CD4-positive, alpha-beta T cell treated with Interferon gamma for 1 hour (primary cell): ENCODE data around the gene STPG3.

Experiments
- DNase-seq: peaks from one replicate; pipeline ENCODE4 v3.0.0-alpha.2; 2020

The STPG3 gene

DNA sequence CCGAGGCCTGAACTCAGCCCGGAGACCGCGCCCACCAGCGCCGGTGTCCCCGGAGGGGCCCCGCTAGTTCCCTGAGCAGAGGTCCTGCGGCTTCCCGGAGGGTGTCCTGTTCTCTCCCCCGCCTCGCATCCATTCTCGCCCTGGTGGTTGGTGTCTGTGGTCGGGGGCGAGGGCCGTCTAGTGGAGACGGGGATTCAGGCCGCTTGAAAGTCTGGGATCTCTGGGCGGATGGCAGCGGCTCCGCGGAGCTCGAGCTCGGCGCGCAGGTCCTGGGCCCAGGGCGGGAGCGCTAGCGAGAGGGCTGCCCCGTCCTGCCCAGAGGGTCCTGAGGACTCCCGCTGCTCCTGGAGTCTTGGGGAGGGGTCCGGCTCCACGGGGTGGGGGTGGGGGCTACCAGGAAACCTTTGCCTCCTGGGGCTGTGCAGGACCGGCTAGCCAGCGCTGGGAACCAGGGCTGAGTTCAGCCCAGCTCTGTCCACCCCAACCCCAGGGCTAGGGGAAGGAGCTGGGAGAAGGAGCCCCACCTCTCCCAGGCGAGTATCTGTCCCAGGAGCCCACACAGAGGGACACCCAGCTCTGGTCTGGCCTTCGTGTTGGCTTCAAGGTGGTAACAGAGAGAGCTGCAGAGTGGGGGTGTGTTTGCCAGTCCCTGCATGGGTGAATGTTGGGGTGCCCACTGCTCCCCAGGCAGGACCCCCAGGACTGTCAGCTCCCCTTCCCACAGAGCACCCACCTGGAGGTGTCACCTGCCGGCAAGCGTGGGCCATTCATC lies 30.4 kb downstream of the STPG3 start:
- no peak for DNase-seq

DNA sequence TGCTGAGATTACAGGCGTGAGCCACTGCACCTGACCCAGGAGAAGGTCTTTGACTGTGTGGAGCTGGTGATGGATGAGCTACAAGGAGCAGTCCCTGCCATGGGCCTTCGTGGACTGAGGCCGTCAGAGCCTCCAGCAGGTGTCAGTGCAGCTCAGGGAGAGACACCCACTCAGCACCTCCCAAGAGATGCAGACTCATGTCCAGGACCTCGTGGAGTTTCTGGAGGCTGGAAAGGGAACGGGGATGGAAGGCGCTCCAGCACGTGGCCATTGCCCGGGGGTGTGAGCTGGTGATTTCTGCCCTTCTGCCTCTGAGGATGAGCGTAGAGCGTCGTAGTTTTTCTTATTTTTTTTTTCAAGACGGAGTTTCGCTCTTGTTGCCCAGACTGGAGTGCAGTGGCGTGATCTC lies 35.9 kb downstream of the STPG3 start:
- DNase-seq = no peak

DNA sequence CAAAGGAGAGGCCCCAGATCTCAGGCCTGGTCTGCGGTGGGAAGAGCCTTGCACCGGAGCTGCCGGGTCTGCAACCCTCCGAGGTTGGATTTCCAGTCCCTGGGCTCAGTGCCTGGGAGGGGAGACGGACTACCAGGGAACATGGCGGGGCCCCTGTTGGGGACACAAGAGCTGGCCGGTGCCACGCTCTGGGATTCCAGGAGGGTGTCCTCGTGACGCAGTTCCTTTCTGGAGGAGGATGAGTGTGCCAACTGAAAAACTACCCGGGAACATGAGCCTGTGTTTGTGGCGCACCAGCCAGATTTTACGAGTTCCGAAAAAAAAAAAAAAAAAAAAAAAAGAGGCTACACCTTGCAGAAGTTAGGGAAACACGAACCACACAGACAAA lies 42.0 kb downstream of the STPG3 start:
- no peak for DNase-seq

DNA sequence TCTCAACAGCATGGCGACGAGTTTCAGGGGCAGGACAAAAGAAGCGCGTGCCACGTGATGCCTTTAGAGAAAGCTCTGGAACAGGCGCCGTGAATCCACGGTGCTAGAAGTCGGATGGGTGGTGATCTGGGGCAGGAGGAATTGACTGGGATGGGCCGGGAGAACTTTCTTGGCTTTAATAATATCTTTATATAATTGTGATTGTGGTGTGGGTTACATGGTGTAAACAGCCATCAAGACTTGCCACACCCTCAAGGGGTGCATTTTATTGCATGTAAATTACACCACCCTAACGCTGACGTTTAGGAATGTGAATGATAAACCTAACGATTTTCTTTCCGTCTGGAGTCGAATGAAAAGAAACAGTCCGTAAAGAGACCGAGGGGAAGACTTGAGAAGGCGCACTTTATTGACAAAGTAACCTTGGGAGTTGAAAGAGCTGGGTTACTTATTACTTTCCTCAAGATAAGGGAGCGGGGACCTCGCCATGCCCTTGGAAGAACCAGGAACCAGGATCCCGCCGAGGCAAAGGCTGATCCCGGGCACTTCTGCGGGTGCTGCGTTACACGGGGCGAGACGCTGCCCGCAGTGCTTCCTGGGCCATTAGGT lies 42.5 kb downstream of the STPG3 start:
- DNase-seq = no peak

DNA sequence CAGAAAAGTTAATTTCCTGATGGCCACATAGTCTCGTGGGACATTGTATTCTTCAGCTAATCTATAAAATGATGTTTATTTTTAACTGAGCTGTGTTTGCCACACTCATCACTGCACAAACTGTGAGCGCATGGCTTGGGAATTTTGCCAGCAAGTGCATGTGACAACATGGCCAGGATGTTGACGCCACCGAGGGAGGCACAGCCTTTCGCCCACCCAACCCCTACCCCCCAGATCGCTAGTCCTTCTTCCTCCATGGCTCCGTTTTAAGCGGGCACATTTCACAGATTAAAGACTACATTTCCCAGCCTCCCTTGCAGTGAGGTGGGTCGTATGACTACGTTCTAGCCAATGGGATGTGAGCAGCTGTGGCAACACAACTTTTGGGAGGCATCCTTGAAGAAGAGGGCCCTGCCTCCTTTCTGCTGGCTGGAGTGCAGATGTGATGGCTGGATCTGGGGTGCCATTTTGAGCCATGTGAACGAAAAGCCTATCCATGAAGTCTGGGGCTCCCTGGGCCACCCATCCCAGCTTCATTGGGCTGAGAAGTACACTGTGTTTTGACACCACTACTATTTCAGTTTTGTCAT lies 43.1 kb downstream of the STPG3 start:
- DNase-seq = peak; percentile 23

DNA sequence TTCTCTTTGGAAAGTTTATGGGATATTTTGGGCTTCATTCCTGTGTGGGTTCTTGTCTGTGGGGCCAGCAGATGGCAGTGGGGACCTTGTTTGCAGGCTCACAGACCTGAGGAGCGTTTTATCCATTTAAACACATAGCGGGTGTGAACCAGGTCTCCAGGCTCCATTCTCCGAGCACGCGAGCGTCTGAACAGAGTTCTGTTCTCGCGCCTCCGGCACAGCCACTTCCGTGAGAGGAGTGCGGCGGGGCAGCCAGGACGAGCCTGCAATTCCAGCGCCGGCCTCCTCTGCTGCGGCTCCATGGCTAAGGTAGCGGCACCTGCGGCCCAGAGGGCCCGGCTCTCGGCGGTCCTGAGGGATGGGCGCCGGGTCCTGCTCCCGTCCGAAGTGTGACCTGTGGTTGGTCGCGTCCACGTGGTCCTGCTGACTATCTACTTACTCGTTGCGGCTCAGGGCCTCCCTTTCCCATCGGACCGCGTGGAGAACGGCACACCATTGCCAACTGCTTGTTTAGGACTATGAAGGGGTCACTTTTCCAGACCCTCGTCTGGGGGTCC lies 43.7 kb downstream of the STPG3 start:
- DNase-seq = no peak

DNA sequence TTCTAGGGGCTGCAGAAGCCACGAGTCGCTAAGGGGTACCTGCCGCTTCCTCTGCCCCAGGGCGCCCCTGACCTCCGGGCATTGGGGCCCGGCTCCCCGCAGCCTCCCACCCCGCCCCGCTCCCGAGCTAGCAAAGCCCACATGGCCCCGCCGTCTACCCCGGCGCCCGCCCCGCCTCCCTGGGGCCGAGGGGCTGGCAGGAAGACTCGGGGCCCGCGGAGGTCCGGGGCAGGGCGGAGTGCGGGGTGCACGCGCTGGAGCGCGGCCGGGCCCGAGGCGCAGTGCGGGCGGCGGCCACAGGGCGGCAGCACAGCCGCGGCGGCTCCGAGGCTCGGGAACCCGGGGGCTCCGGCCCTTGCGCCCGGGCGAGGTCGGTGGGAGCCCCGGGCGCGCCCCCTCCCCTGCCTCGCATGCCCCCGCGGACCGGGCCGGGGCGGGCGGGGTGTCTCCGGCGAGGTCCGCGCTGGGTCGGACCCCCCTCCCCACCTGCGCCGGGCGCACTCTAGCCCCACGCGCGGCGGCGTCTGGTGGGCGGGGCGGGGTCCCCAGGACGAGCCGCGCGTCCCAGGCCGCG lies 44.2 kb downstream of the STPG3 start:
- DNase-seq = peak; percentile 30

DNA sequence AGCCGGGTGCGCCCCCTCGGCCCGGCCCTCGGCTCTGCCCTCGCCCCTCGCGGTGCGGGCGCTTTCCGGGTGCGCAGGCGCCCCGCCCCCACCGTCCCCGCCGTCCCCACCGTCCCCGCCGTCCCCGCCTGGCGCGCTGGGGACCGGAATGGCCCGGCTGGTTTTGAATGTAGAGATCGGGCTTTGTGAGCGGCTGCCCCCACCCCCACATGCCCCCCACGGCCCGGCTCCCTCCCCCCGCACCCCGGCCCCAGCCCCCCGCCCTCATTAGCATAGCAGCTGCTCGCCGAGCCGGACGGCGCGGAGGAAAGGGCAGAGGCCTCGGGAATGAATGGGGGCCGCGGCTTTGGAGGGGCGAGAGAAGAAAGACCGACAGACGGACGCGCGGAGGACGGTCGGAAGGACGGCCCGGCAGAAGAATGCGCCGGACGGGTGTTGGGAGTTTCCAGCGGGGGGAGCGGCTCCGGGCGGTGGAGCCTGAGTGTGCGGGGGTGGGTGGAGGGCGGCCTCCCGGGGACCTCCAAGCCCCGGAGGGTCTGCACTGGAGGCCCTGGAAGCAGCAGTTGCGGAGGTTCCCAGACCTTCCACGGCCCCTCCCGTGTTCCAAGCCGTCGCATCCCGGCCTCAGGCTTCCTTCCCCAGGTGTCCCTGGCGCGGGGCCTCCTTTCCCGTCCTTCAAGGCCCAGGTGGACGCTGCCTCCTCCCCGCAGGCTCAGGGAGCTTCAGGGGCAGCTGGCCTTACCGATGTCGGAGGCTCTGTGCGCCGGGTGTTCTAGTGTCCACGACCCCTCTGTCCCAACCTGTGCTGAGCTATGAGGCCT lies 45.0 kb downstream of the STPG3 start:
- DNase-seq = no peak

DNA sequence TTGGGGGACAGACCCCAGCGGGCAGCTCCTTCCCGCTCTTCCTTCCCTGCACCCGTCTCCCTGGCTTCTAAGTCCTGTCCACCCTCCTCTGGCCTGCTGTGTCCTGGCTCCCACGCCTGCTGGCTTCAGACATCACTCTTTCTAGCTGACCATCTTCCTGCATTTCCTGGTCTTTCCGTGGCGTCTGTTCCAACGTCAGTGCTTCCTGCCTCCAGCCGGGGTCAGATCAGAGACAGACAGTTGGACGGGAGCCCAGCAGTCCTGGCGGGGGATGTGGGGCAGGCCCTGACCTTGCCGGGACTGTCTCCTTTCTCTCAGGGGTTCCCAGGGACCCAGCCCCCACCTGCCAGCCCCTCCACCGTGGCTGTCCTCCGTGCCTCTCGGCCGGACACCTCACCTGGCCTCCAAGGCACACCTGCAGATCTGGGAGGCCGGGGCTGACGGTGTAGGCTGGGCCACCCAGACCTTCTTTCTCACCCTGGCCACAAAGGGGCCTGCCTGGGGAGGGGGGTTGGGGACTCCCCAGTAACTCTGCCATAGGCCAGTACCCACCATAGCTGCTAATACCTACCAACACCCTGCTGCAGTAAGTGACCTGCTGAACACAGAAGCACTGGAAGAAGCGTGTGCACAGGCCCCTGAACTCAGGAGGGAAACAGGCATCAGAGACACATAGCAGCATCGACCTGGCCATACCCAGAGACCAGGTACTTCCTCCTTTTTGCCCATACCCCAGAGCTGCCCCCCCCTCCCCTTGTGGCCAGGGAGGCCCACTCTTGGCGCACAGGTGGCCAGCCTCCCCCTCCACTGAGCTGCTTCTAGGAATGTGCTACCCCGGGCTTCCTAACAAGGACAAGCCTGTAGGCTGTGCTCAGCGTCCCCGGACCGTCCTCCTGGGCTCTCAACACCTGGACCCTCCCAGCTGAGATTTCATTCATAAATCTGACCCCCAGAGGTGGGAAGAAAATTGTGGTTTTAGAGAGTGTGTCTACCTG lies 45.9 kb downstream of the STPG3 start:
- DNase-seq = no peak

DNA sequence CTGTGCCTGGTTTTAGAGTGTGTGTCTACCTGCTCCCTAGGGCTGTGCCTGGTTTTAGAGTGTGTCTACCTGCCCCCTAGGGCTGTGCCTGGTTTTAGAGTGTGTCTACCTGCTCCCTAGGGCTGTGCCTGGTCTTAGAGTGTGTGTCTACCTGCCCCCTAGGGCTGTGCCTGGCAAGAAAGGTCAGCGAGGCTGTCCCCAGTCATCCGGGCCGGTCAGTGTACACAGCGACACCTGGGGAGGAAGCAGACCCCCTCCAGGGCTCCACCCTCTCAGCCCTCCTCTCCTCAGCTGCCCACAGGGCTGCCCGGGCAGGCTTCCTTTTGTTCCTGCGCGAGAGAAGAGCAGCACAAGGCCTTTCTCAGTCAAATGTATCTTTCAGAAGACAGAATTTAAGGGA lies 46.9 kb downstream of the STPG3 start:
- DNase-seq = no peak

DNA sequence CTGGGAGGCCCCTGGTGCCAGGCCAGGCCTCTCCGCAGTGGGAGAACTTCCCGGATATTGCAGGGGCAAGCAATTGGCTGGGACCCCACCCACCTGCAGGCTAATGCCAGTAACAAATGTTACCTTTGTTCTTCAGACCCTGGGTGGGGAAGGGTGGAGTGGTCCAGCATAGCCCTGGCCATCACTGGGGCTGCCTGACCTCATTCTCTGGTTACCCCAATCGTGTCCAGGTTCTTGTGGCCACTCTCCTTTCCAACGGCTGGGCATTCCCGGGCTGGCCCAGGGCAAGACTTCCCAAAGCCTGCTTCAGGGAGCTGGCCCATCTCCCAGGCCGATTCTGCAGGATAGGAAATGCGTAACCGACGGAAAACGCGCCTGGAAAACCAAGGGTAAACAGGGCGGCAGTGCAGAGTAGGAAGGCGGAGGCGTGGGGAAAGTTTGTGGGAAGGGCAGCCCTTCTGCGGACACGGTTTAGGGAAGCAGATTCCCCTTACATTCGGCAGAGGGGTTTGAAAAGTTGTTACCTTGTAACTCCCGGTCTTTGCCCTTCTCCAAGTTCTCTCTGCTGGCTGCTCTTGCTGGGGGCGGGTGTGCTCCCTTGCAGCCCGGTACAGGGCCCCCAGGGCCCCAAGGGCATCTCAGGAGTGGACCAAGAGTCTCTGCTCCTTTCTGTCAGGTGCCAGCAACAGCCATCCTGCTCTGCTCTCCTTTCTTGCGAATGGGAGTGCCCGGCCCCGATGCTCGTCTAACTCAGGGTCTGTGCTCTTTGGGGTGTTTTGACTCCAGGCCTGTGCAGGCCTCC lies 47.5 kb downstream of the STPG3 start:
- no peak for DNase-seq

DNA sequence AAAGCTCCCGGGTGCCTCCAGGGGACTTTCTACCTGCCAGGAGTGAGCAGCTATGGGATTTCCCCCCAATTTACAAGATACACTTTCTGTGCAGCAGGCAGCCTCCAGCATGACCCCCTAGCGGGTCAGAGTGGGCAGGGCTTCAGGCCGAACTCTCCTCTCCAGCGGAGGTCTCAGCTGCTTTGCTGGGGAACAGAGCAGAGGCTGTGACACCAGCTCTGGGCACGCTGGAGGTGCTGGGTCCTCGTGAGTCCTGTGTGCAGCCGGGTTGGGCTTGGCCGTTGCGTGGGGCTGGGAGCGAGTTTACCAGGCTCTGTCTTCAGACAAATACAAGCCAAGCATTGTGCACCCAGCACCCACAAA lies 48.1 kb downstream of the STPG3 start:
- no peak for DNase-seq

DNA sequence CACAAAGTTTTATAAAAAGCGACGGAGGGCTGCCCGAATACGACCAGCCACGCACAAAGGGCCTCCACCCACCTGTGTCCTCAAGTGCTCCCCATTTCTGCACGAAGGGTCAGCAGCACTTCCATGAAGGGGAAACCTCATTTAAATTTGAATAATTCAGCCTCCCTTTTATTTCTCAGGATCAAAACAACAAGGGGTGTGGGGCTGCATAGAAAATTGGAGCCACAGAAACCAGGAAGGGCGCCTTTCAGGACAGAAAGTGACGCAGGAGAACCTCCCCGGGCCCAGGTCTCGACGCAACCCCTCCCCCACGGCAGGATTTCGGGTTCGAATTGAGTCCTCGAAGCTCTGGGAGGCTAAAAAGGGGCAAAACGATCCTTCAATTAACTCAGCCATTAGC lies 48.9 kb downstream of the STPG3 start:
- DNase-seq = no peak

DNA sequence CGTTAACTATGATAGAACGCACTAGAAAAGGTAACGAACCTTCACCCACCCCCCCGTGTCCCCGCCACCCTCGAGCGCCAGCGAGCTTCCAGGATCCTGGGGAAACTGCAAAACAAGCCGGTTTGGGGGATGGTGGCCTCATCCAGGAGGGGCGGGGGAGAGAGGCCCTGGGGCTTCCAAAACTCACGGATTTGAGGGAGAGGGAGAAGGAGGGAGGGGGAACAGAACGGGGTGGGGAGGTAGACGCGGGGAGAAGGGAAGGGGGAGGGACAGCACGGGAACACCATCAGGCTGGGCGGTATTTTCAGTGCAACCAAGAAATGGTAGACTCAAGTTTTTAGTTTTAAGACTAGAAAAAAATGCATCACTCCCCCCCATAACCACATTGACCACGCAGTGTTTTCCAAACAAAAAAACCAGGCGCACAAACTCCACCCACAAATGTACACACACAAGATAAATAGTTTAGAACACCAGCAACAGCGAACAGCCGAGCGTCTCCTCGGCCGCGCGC lies 49.5 kb downstream of the STPG3 start:
- no peak for DNase-seq

DNA sequence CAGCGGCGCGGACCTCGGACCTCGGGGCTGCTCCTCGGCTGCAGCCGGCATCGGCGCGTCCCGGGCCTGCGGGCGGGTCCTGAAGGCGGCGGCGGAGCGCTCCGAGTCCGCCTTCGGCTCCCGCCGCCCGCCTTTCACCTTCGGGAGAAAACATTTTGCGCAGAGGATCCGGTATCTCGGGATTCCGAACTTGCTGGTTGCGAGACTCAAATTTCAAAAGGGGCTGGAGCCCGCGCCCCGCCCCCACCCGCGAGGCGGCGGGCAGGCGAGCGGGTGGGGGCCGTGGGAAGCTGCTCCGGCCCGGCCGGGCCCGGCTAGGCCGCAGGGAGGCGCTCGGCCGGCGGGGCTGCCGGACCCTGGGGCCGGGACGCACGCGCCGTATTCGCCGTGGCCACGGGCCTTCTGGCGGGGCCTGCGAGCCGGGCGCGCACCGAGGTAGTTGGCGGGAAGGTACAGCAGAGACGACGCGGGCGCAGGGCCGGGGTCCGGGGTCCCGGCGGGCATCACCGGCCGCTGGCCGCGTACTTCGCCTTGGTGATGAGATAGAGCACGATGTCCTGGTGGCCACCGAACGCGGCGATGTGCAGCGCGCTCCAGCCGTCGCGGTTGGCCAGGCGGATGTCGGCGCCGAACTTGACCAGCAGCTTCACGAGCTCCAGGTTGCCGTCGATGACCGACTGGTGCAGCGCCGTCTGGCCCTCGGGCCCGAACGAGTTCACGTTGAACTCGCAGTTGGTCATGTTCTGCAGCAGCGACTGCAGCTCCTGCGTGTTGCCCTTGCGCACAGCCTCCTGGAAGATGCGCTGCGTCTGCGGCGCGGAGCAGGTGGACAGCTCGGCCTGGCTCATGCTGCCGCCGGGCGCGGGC lies 50.2 kb downstream of the STPG3 start:
- no peak for DNase-seq

DNA sequence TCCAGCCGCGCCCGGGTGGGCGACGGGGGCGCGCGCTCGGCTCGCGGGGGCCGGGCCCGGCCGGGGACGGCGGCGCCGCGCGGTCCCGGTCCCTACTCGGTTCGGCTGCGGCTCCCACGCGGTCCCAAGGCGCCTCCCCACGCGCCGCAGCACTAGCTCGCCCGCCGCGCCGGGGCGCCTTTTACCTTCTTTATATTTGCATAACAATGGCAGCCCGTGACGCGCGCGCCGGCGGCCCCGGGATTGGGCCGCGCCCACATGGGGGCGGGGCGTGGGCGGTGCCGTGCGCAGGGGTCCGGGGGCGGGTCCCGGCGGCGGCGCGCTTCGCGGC lies 51.0 kb downstream of the STPG3 start, which contains the start of gene NRARP:
Gene NRARP, minus strand, starts transcription at position 154 of the 331 bp plus-strand sequence. CDS start 343 bp downstream, outside the sequence.
- DNase-seq = peak; percentile 87

DNA sequence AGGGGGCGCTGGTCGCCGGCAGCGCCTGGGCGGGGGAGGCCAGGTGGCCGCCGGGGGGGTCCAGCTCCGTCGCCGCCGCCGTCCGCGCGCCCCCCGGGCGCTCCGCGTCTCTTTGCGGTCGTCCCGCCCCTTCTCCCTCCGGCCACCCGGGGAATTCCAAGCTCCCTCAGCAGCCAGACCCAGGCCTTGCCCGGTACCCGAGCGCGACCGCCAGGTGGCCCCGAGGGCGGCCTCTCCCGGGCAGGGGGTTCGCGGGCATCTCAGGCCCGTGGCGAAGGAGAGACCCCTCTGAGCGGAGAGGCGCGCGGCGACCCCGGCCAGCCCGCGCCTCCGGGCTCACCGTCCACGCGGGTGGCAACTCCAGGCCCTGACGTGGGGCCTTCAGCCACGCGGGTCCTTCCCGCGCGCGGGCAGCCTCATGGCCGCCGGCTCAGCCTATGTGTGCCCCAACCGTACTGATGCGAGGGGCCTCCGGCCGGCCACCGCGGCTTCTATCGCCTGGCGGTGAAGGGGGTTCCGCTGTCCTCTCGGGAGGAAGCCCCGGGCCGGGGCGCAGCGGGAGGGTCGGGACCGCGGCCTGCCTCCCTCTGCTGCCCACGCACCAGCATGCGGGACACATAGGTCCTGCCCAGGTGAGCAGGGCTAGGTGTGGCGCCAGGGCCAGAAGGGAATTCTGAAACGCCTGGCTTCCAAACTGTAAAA lies 51.5 kb downstream of the STPG3 start:
- no peak for DNase-seq
